MM.1S (cell line): ENCODE results near the gene LSAMP.

Experiments
- DNase-seq: peaks from one replicate; pipeline ENCODE4 v3.0.0-alpha.2; 2015
- H2AFZ ChIP-seq: fragments of 300-600 bp; sonication (generic); 2 replicates; pipeline ENCODE4 v1.6.0; 2016; ENCODE audit warnings: antibody characterized with exemption, low read length
- H3F3A ChIP-seq: fragments of 300-600 bp; sonication (generic); 2 replicates; pipeline ENCODE4 v1.6.1; 2016; ENCODE audit warnings: mild to moderate bottlenecking, antibody characterized with exemption, low read length, moderate library complexity, mixed read lengths; ENCODE audit not compliant: insufficient read depth
- H3K27ac ChIP-seq: fragments of 300-600 bp; sonication (generic); 2 replicates; pipeline ENCODE4 v1.5.1; 2016; ENCODE audit warnings: mild to moderate bottlenecking, low read length
- H3K27me3 ChIP-seq: fragments of 300-600 bp; sonication (generic); replicated peaks from 2 replicates; pipeline ENCODE4 v1.6.0; 2016; ENCODE audit warnings: low read length; ENCODE audit not compliant: insufficient read depth
- H3K36me3 ChIP-seq: fragments of 300-600 bp; sonication (generic); replicated peaks from 2 replicates; pipeline ENCODE4 v1.6.1; 2016; ENCODE audit warnings: mild to moderate bottlenecking, low read length, mixed read lengths; ENCODE audit not compliant: insufficient read depth
- H3K4me1 ChIP-seq: fragments of 300-600 bp; sonication (generic); 2 replicates; pipeline ENCODE4 v1.6.1; 2016; ENCODE audit warnings: low read length, mixed read lengths
- H3K4me2 ChIP-seq: fragments of 300-600 bp; sonication (generic); 2 replicates; pipeline ENCODE4 v1.6.0; 2016; ENCODE audit warnings: low read depth, low read length
- H3K4me3 ChIP-seq: fragments of 300-600 bp; sonication (generic); 2 replicates; pipeline ENCODE4 v1.5.1; 2016; ENCODE audit warnings: low read length, mixed read lengths
- H3K79me2 ChIP-seq: fragments of 300-600 bp; sonication (generic); 2 replicates; pipeline ENCODE4 v1.6.1; 2016; ENCODE audit warnings: mixed run types, low read length, mixed read lengths
- H3K9ac ChIP-seq: fragments of 300-600 bp; sonication (generic); 2 replicates; pipeline ENCODE4 v1.6.1; 2016; ENCODE audit warnings: low read length, mixed read lengths
- H3K9me2 ChIP-seq: fragments of 300-600 bp; sonication (generic); replicated peaks from 2 replicates; pipeline ENCODE4 v1.6.1; 2016; ENCODE audit warnings: mild to moderate bottlenecking, low read length, mixed read lengths; ENCODE audit not compliant: insufficient read depth
- H3K9me3 ChIP-seq: fragments of 300-600 bp; sonication (generic); replicated peaks from 2 replicates; pipeline ENCODE4 v1.6.1; 2016; ENCODE audit warnings: mild to moderate bottlenecking, low read length, mixed read lengths; ENCODE audit not compliant: insufficient read depth
- H4K20me1 ChIP-seq: fragments of 300-600 bp; sonication (generic); 2 replicates; pipeline ENCODE4 v1.6.1; 2016; ENCODE audit warnings: mild to moderate bottlenecking, low read length, moderate library complexity, mixed read lengths; ENCODE audit not compliant: insufficient read depth
- CTCF ChIP-seq: fragments of 300-600 bp; sonication (generic); IDR thresholded peaks from 2 replicates; pipeline ENCODE4 v1.5.1; 2016; ENCODE audit warnings: antibody characterized with exemption, low read length, mixed read lengths
- EZH2 ChIP-seq: fragments of 300-600 bp; sonication (generic); optimal IDR thresholded peaks from 2 replicates; pipeline ENCODE3; 2017; ENCODE audit warnings: low read depth, mild to moderate bottlenecking, antibody characterized with exemption, low read length, mixed read lengths
- EZH2phosphoT487 ChIP-seq: fragments of 300-600 bp; sonication (generic); IDR thresholded peaks from 2 replicates; pipeline ENCODE4 v1.6.1; 2018; ENCODE audit warnings: antibody characterized with exemption, low read length

LSAMP gene

GRCh38 chr3:116265976-116266584 is 179.2 kb downstream of the LSAMP start:
- Histone ChIP-seq H3K27me3 (no peaks in the 10 kb centered on the region), H3K9me2 (no peaks in the 10 kb centered on the region), H3K4me1 (no peaks in the 10 kb centered on the region), H3K9ac (no peak overlapping the region), H3K4me3 (no peak overlapping the region), H3K27ac (no peak overlapping the region), H2AFZ (no peak overlapping the region), H4K20me1 (no peaks in the 10 kb centered on the region), H3K79me2 (no peaks in the 10 kb centered on the region), H3F3A (no peaks in the 10 kb centered on the region), H3K36me3 (no peaks in the 10 kb centered on the region), H3K4me2 (no peak overlapping the region), H3K9me3 (no peaks in the 10 kb centered on the region)
- no peak for DNase-seq
- TF ChIP-seq EZH2 = no peak
- TF ChIP-seq CTCF = no peak
- TF ChIP-seq EZH2phosphoT487 = no peak

- Histone ChIP-seq H3K27ac (no peak overlapping the region), H3K79me2 (no peaks in the 10 kb centered on the region), H3K4me1 (no peaks in the 10 kb centered on the region), H2AFZ (no peak overlapping the region), H3K4me2 (no peak overlapping the region), H3K27me3 (no peaks in the 10 kb centered on the region), H3K36me3 (no peaks in the 10 kb centered on the region), H3K9me2 (no peaks in the 10 kb centered on the region), H3K4me3 (no peak overlapping the region), H4K20me1 (no peaks in the 10 kb centered on the region), H3K9me3 (no peaks in the 10 kb centered on the region), H3F3A (no peaks in the 10 kb centered on the region), H3K9ac (no peak overlapping the region)
- TF ChIP-seq EZH2phosphoT487 (no peak), CTCF (no peak), EZH2 (no peak)
- no peak for DNase-seq
Observed at GRCh38 chr3:116265320-116265695, 180.0 kb downstream of the LSAMP start.

- TF ChIP-seq EZH2phosphoT487 (no peak), CTCF (no peak), EZH2 (no peak)
- H3K4me2 ChIP-seq = no peak overlapping the region
- H3K4me1 ChIP-seq = no peaks in the 10 kb centered on the region
- H3K9me2 ChIP-seq = no peaks in the 10 kb centered on the region
- H2AFZ ChIP-seq = no peak overlapping the region
- no peak for DNase-seq
- H3K79me2 ChIP-seq = no peaks in the 10 kb centered on the region
- H3F3A ChIP-seq = no peaks in the 10 kb centered on the region
- H3K4me3 ChIP-seq = no peak overlapping the region
- H3K27me3 ChIP-seq = no peaks in the 10 kb centered on the region
- H3K36me3 ChIP-seq = no peaks in the 10 kb centered on the region
- H4K20me1 ChIP-seq = no peaks in the 10 kb centered on the region
- H3K9ac ChIP-seq = no peak overlapping the region
- H3K9me3 ChIP-seq = no peaks in the 10 kb centered on the region
- no peak overlapping the region for H3K27ac ChIP-seq
Observed at GRCh38 chr3:116264546-116265319, 180.6 kb downstream of the LSAMP start.
